ENCODE results near the gene LCA5L.
A peak's percentile ranks its signal among the peaks of the same experiment; 100 is the strongest.

Gene LCA5L

DNA sequence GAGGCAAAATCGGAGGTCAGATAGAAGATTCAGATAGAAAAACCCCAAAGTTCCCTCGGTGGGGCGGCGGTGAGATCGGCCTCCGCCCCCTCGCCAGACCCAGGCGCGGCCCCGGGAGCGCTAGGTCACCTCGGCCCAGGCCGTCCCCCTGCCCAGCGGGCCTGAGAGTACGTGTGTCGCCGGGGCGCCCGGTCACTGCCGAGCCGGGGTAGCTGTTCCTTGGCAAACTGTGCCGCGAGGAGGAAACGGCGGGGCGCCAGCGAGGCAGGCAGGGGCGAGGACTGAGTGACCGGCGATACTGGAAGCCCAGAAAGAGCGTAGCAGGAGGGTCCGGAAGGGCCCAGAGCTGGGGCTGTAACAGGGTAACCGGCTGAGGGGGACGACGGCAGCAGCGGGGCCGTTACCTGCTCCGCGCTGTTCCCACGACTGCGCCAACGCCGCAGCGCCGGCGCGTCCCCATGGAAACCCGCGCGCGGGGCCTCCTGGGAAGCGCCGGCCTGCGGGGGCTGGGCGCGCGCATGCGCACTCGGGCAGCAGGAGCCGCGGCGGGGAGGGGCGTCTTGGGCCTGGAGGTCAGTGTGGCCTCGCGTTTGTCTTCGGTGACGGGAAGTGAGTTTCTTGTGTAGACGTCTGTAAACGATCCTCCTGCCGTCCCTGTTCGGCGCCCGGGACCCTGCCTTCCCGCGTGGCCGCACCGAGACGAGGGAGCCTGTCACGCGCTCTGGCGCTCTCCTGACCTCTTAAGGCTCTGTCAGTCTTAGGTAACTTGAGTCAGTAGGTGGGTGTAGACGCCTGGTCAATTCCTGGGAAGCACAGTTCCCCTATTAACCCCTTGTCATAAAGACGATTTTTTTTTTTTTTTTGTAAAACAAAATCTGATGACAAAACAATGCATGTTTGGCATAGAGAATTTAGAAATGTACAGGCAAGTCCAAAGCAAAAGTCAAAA lies at the start of gene LCA5L:
Gene LCA5L, minus strand, starts transcription at position 458 of the 949 bp plus-strand sequence. CDS start 17,285 bp downstream, outside the sequence.
- Histone ChIP-seq H3K4me1 (ENCODE audit: control insufficient read depth, insufficient read depth, low read length) (peaks cover 25% of the 10 kb centered on the region), H3K27ac (ENCODE audit: low read depth, low read length) (no peak within 1 kb of the TSS; the same call in 1 of the 2 replicates), H3K27me3 (ENCODE audit: control insufficient read depth, insufficient read depth, low read length) (no peaks in the 10 kb centered on the region), H3K9me3 (ENCODE audit: control insufficient read depth, insufficient read depth, low read depth, low read length) (no peaks in the 10 kb centered on the region), H3K9ac (ENCODE audit: low read length) (peak within 1 kb of the TSS; percentile 73), H3K36me3 (ENCODE audit: control insufficient read depth, insufficient read depth, low read length) (no peaks in the 10 kb centered on the region), H3K4me3 (ENCODE audit: low read depth, low read length) (peak within 1 kb of the TSS; percentile 92)

DNA sequence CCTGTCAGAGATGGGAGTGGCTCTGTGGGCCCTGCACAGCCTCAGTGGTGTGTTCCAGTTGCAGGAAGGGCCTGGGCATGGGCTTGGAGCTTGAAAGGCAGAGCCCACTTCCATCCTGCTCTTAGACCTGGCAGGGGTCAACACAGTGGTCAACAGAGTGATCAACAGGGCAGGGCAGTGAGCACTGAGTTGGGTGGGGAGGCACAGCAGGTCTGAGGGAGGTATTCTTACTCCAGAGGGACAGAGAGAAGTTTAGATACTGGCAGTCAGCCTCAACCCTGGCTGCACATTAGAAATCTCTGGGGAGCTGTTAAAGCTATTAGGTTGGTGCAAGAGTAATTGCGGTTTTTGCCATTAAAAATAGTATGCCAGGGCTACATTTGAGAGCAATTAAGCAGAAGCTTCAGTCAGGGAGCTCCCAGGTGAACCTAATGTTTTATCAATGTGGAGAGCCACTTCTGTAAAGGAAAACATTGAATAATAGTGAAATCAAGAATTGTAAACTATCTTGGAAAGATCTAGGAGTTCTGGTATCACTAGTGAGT lies 43.9 kb upstream of the LCA5L start:
- no peaks in the 10 kb centered on the region for H3K9me3 ChIP-seq (ENCODE audit: control insufficient read depth, insufficient read depth, low read depth, low read length)
- H3K9ac ChIP-seq (ENCODE audit: low read length): no peak overlapping the region
- H3K4me3 ChIP-seq (ENCODE audit: low read depth, low read length): no peak overlapping the region
- no peak overlapping the region for H3K27ac ChIP-seq (ENCODE audit: low read depth, low read length)
- H3K27me3 ChIP-seq (ENCODE audit: control insufficient read depth, insufficient read depth, low read length): no peaks in the 10 kb centered on the region
- H3K36me3 ChIP-seq (ENCODE audit: control insufficient read depth, insufficient read depth, low read length): no peaks in the 10 kb centered on the region
- H3K4me1 ChIP-seq (ENCODE audit: control insufficient read depth, insufficient read depth, low read length): no peaks in the 10 kb centered on the region

DNA sequence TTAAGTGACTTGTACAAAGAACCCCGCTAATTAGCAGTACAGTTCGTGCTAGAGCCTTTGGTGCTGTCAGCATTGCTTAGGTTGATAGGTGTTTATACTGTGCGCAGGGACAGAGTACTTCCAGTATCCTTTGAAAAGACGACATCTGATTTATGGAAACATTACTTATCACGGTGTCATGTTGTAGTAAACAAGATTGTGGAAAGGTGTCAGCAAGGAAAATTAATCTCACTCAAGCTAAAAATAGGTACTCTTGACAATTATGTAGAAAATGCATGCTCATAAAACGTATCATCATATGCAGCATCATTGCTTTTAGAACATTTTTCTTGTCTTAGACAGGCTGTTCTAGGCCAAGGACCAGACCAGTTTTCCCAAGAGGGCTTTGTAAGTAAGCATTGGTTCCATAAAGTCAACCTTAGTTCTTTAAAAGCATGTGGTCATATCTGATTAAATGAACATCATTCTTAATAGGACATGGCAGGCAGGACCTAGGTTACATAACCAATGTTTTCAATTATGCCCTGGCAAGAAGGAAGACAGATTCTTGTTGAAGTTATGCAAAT lies 39.2 kb upstream of the LCA5L start:
- Histone ChIP-seq H3K27me3 (ENCODE audit: control insufficient read depth, insufficient read depth, low read length) (no peaks in the 10 kb centered on the region), H3K4me1 (ENCODE audit: control insufficient read depth, insufficient read depth, low read length) (no peaks in the 10 kb centered on the region), H3K4me3 (ENCODE audit: low read depth, low read length) (no peak overlapping the region), H3K9ac (ENCODE audit: low read length) (no peak overlapping the region), H3K27ac (ENCODE audit: low read depth, low read length) (no peak overlapping the region), H3K36me3 (ENCODE audit: control insufficient read depth, insufficient read depth, low read length) (no peaks in the 10 kb centered on the region), H3K9me3 (ENCODE audit: control insufficient read depth, insufficient read depth, low read depth, low read length) (no peaks in the 10 kb centered on the region)

DNA sequence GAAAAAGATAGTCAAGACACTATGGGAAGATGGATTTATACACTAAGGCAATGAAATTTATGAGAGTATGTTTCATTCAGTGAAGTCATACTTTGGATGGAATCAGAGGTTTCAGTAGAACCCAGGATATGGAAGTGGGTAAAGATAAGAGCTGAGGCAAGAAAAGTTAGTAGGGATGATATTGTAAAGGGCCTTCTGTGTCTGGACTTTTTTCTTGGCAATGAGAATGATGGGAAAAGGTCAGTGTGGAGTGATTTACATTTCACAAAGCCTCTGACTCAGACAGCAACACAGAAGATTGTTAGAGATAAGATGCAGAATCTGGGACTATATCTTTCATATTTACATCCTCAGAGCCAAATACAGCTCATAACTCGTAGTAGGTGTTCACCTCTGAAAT lies 38.3 kb upstream of the LCA5L start:
- H3K9ac ChIP-seq (ENCODE audit: low read length): no peak overlapping the region

DNA sequence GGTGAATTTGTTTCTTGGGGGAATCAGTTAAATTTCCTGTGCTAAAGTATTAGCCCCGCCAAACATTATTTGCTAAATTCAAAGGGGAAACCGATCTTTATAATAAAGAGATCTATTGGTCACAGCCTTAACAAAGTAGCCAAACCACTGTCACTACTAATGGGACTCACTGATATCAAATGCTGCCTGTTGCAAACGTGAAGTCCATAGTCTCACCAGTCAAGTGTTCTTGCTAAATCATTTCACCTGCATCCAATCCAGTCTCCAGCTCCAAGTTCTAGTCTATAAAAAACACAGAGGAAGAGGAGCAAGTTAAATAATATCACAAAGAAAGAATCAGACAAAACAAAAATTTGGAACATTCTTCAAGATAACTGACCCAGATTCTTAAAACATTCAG lies 36.3 kb upstream of the LCA5L start:
- Histone ChIP-seq H3K27me3 (ENCODE audit: control insufficient read depth, insufficient read depth, low read length) (no peaks in the 10 kb centered on the region), H3K9me3 (ENCODE audit: control insufficient read depth, insufficient read depth, low read depth, low read length) (no peaks in the 10 kb centered on the region), H3K27ac (ENCODE audit: low read depth, low read length) (no peak overlapping the region), H3K4me3 (ENCODE audit: low read depth, low read length) (no peak overlapping the region), H3K9ac (ENCODE audit: low read length) (no peak overlapping the region), H3K36me3 (ENCODE audit: control insufficient read depth, insufficient read depth, low read length) (no peaks in the 10 kb centered on the region), H3K4me1 (ENCODE audit: control insufficient read depth, insufficient read depth, low read length) (no peaks in the 10 kb centered on the region)

More for the DNA sequence above, 38.3 kb upstream of the LCA5L start:
- Histone ChIP-seq H3K27me3 (ENCODE audit: control insufficient read depth, insufficient read depth, low read length) (no peaks in the 10 kb centered on the region), H3K4me3 (ENCODE audit: low read depth, low read length) (no peak overlapping the region), H3K4me1 (ENCODE audit: control insufficient read depth, insufficient read depth, low read length) (no peaks in the 10 kb centered on the region), H3K9me3 (ENCODE audit: control insufficient read depth, insufficient read depth, low read depth, low read length) (no peaks in the 10 kb centered on the region), H3K27ac (ENCODE audit: low read depth, low read length) (no peak overlapping the region), H3K36me3 (ENCODE audit: control insufficient read depth, insufficient read depth, low read length) (no peaks in the 10 kb centered on the region)

DNA sequence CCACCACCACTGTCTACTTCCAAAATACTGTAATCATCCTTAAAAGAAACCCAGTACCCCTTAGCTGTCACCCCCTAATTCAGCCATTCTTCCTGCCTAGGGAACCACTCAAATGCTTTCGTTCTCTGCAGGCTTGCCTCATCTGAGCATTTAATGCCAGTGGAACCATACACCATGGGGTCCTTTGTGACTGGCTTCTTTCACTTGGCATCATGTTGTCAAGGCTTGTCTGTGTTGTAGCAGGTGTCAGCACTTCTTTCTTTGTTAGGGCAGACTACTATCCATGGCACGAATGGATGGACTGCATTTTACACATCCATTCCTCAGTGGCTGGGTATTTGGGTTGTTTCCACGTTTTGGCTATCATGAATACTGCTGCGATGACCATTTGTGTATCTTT lies 34.7 kb upstream of the LCA5L start:
- Histone ChIP-seq H3K27ac (ENCODE audit: low read depth, low read length) (no peak overlapping the region), H3K9ac (ENCODE audit: low read length) (no peak overlapping the region), H3K36me3 (ENCODE audit: control insufficient read depth, insufficient read depth, low read length) (no peaks in the 10 kb centered on the region), H3K4me1 (ENCODE audit: control insufficient read depth, insufficient read depth, low read length) (no peaks in the 10 kb centered on the region), H3K4me3 (ENCODE audit: low read depth, low read length) (no peak overlapping the region), H3K9me3 (ENCODE audit: control insufficient read depth, insufficient read depth, low read depth, low read length) (no peaks in the 10 kb centered on the region), H3K27me3 (ENCODE audit: control insufficient read depth, insufficient read depth, low read length) (no peaks in the 10 kb centered on the region)

DNA sequence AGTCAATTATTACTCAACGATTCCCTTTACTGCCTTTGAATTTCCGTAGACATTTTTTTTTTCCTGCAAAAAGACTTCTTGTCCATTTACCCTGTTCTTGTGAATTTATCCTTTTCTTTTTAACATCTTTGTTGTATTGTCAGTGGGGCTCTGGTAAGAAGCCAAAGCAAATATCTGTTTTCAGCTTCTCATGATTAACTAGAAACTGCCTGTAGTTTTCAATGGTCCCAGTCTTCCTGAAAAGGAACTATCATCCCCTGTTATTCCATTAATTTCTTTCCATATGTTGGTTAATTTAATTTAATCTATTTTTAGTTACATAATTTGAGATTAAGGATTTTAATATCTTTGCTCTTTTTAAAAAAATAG lies 34.2 kb upstream of the LCA5L start:
- Histone ChIP-seq H3K36me3 (ENCODE audit: control insufficient read depth, insufficient read depth, low read length) (no peaks in the 10 kb centered on the region), H3K9me3 (ENCODE audit: control insufficient read depth, insufficient read depth, low read depth, low read length) (no peaks in the 10 kb centered on the region), H3K27ac (ENCODE audit: low read depth, low read length) (no peak overlapping the region), H3K4me3 (ENCODE audit: low read depth, low read length) (no peak overlapping the region), H3K9ac (ENCODE audit: low read length) (no peak overlapping the region), H3K4me1 (ENCODE audit: control insufficient read depth, insufficient read depth, low read length) (no peaks in the 10 kb centered on the region), H3K27me3 (ENCODE audit: control insufficient read depth, insufficient read depth, low read length) (no peaks in the 10 kb centered on the region)

DNA sequence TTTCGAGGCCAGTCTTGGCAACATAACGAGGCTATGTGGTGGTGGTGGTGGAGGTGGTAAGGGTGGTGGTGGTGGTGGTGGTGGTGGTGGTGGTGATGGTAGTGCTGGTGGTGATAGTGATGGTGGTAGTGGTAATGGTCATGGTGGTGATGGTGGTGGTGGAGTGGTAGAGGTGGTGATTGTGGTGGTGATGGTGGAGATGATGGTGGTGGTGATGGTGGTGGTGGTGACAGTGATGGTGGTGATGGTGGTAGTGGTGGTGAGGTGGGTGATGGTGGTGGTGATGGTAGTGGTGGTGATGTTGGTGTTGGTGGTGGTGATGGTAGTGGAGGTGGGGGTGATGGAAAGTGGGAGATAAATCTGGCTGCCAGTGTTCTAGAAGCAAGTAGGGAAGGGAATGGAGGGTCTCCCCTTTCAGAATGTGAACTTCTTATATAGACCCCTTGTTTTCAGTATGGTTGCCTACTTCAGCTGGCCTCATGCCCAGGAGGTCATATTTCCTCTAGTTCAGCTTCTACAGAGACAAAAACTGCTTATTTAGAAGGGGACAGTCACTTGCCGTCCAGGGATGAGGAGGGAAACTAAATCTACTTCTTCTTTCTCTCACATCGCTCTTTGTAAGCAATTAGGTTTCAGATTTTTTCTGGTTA lies 33.7 kb upstream of the LCA5L start:
- H3K4me1 ChIP-seq (ENCODE audit: control insufficient read depth, insufficient read depth, low read length): no peaks in the 10 kb centered on the region
- H3K27me3 ChIP-seq (ENCODE audit: control insufficient read depth, insufficient read depth, low read length): no peaks in the 10 kb centered on the region
- H3K27ac ChIP-seq (ENCODE audit: low read depth, low read length): no peak overlapping the region
- H3K9ac ChIP-seq (ENCODE audit: low read length): no peak overlapping the region
- H3K4me3 ChIP-seq (ENCODE audit: low read depth, low read length): no peak overlapping the region
- H3K36me3 ChIP-seq (ENCODE audit: control insufficient read depth, insufficient read depth, low read length): no peaks in the 10 kb centered on the region
- no peaks in the 10 kb centered on the region for H3K9me3 ChIP-seq (ENCODE audit: control insufficient read depth, insufficient read depth, low read depth, low read length)

DNA sequence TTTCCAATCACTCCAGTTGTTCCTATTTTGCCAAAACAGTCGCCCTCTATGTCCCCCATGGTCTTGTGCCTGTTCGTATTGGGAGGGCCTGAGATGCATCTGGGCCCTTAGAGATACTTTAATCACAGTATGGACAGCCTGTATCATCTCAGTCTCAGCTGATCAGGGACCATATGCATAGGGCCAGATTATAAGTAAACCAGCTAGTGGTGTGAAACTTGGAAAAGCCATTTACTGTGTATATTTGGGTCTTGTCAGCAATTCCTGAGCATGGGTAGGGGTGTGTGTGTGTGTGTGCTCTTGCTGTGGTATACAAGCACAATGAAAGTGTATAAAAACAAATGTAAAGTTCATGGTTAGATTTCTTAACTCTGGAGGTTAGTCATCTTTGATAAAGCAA lies 29.0 kb upstream of the LCA5L start:
- H3K4me1 ChIP-seq (ENCODE audit: control insufficient read depth, insufficient read depth, low read length): no peaks in the 10 kb centered on the region
- H3K36me3 ChIP-seq (ENCODE audit: control insufficient read depth, insufficient read depth, low read length): no peaks in the 10 kb centered on the region
- H3K27ac ChIP-seq (ENCODE audit: low read depth, low read length): no peak overlapping the region
- H3K9ac ChIP-seq (ENCODE audit: low read length): no peak overlapping the region
- H3K9me3 ChIP-seq (ENCODE audit: control insufficient read depth, insufficient read depth, low read depth, low read length): no peaks in the 10 kb centered on the region
- no peaks in the 10 kb centered on the region for H3K27me3 ChIP-seq (ENCODE audit: control insufficient read depth, insufficient read depth, low read length)
- no peak overlapping the region for H3K4me3 ChIP-seq (ENCODE audit: low read depth, low read length)

DNA sequence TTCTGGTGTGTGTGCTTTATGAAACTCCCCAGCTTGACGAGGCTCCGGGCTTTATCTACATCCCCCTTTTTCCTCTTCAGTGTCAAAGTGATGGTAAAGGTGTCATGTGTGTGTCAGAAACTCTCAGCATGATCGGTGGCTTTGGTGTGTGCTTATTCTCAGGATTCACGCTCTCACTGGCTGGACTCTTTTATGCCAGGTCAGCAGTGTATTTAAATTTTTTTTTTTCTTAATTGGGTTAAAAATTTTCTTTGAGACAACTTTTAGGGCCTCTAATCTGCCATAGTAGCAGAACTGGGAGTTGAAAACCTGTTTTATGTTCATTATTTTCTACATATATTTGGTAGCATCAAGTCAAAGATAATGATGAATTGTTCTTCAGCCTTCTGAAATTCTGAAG lies 27.2 kb upstream of the LCA5L start:
- H3K27me3 ChIP-seq (ENCODE audit: control insufficient read depth, insufficient read depth, low read length): no peaks in the 10 kb centered on the region
- no peaks in the 10 kb centered on the region for H3K36me3 ChIP-seq (ENCODE audit: control insufficient read depth, insufficient read depth, low read length)
- no peaks in the 10 kb centered on the region for H3K9me3 ChIP-seq (ENCODE audit: control insufficient read depth, insufficient read depth, low read depth, low read length)
- H3K9ac ChIP-seq (ENCODE audit: low read length): no peak overlapping the region
- no peak overlapping the region for H3K4me3 ChIP-seq (ENCODE audit: low read depth, low read length)
- H3K4me1 ChIP-seq (ENCODE audit: control insufficient read depth, insufficient read depth, low read length): no peaks in the 10 kb centered on the region; the same call in 1 of the 2 replicates
- H3K27ac ChIP-seq (ENCODE audit: low read depth, low read length): no peak overlapping the region

DNA sequence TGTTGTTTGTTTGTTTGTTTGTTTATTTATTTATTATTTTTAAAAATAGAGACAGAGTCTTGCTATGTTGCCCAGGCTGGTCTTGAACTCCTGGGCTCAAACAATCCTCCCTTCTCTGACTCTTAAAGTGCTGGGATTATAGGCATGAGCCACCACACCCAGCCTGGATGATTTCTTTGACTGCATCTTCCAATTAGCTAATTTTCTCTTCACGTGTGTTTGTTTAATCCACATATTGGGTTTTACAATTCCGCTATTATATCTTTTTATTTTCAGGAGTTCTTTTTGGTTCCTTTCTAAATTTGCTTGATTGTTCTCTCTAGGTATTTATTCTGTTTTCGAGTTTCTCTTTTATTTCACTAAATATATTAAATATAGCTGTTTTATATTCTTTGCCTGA lies 26.0 kb upstream of the LCA5L start:
- no peaks in the 10 kb centered on the region; the same call in 1 of the 2 replicates for H3K4me1 ChIP-seq (ENCODE audit: control insufficient read depth, insufficient read depth, low read length)
- H3K27ac ChIP-seq (ENCODE audit: low read depth, low read length): no peak overlapping the region
- no peaks in the 10 kb centered on the region for H3K9me3 ChIP-seq (ENCODE audit: control insufficient read depth, insufficient read depth, low read depth, low read length)
- no peak overlapping the region for H3K4me3 ChIP-seq (ENCODE audit: low read depth, low read length)
- no peaks in the 10 kb centered on the region for H3K36me3 ChIP-seq (ENCODE audit: control insufficient read depth, insufficient read depth, low read length)
- H3K27me3 ChIP-seq (ENCODE audit: control insufficient read depth, insufficient read depth, low read length): no peaks in the 10 kb centered on the region
- H3K9ac ChIP-seq (ENCODE audit: low read length): no peak overlapping the region

All from HUES6 (cell line).